ENCODE data around the gene GID8. TPM values are rescaled to one million over a fixed set of nuclear protein-coding genes. Genes with fewer than 3 reads are reported as not detected.

Gene GID8
- total and polyA plus RNA-seq, 2 of the 4 experiments (the other 2 are of a cell fraction): 21.5 to 33.9 TPM

- H2AK5ac ChIP-seq (ENCODE audit: low read depth, low read length): no peak overlapping the region
- ChIA-PET CTCF (no interaction called here), POLR2A (ENCODE audit: unreplicated experiment) (no interaction called here)
- no peak overlapping the region for H3K4me3 ChIP-seq (ENCODE audit: insufficient read depth, low read depth, low read length)
- H3K18ac ChIP-seq (ENCODE audit: low read depth, low read length): no peak overlapping the region
- no peaks in the 10 kb centered on the region for H3K9me3 ChIP-seq (ENCODE audit: control insufficient read depth, insufficient read depth, low read length)
- no peak overlapping the region for H4K8ac ChIP-seq (ENCODE audit: low read depth in 2 of 2, low read length in 2 of 2)
- no peaks in the 10 kb centered on the region for H4K20me1 ChIP-seq (ENCODE audit: insufficient read depth, low read length)
- DNase-seq (no peak), ATAC-seq (ENCODE audit: low read depth) (no peak)
- H2BK120ac ChIP-seq (ENCODE audit: low read depth, low read length): no peak overlapping the region
- no peak overlapping the region for H3K4ac ChIP-seq (ENCODE audit: low read depth, low read length)
- H3K14ac ChIP-seq (replicated peaks; ENCODE audit: low read depth, low read length): no peak overlapping the region
- no peak overlapping the region for H3K27ac ChIP-seq (ENCODE audit: insufficient read depth, low read length)
- H3K4me1 ChIP-seq (ENCODE audit: control insufficient read depth, insufficient read depth, low read length): no peaks in the 10 kb centered on the region
- no peak overlapping the region for H2BK15ac ChIP-seq (ENCODE audit: low read depth, low read length)
- H2AK9ac ChIP-seq (replicated peaks; ENCODE audit: low read depth, low read length, poor library complexity): no peak overlapping the region
- no peaks in the 10 kb centered on the region for H3K9me1 ChIP-seq (ENCODE audit: insufficient read depth, low read length)
- H3K4me2 ChIP-seq (ENCODE audit: low read depth, low read length): no peak overlapping the region
- H3K36me3 ChIP-seq (ENCODE audit: control insufficient read depth, insufficient read depth, low read length): no peaks in the 10 kb centered on the region
- no TSS peak for BruUV-seq (replicated peaks)
- no CpG with 5 or more reads among the region's 6 CpGs for WGBS, 2 experiments (ENCODE audit: extremely low coverage in 2 of 2, insufficient read length in 1 of 2)
- no peak overlapping the region for H2BK5ac ChIP-seq (ENCODE audit: low read depth, low read length, poor library complexity, severe bottlenecking)
- no peak overlapping the region for H4K91ac ChIP-seq (ENCODE audit: insufficient read depth, low read depth, low read length)
- no peak overlapping the region for H4K5ac ChIP-seq (ENCODE audit: low read depth, low read length)
- peaks cover 67% of the 10 kb centered on the region for H3K27me3 ChIP-seq (ENCODE audit: control insufficient read depth, insufficient read depth, low read length)
- H3K56ac ChIP-seq (ENCODE audit: extremely low read depth, insufficient read depth, low read length): no peak overlapping the region
- no peak overlapping the region for H3K23ac ChIP-seq (ENCODE audit: low read depth, low read length)
- H2BK20ac ChIP-seq (ENCODE audit: low read depth, low read length): no peak overlapping the region
- intact Hi-C loops (cut with micrococcal nuclease) (no loop called here), in situ Hi-C loops (cut with MboI; ENCODE audit: low sequenced_read_pairs) (no loop called here), dilution Hi-C loops (cut with HindIII; ENCODE audit: low sequenced_read_pairs, unreplicated experiment) (no loop called here)
- TF ChIP-seq RCOR1 (IDR thresholded peaks at IDR 0.05; ENCODE audit: insufficient replicate concordance, low read length) (no peak), CEBPB (IDR thresholded peaks at IDR 0.05; ENCODE audit: low read depth, low read length) (no peak), ELK1 (IDR thresholded peaks at IDR 0.05; ENCODE audit: borderline replicate concordance, low read depth, low read length) (no peak), MAFK (IDR thresholded peaks at IDR 0.05; ENCODE audit: low read depth, low read length) (no peak), RFX5 (IDR thresholded peaks at IDR 0.05; ENCODE audit: low read depth, low read length) (no peak), POLR2A (IDR thresholded peaks at IDR 0.05; ENCODE audit: low read depth, low read length) (no peak), MAZ (IDR thresholded peaks at IDR 0.05; ENCODE audit: borderline replicate concordance, low read depth, low read length) (no peak), RAD21 (IDR thresholded peaks at IDR 0.05; ENCODE audit: low read length) (no peak), CHD1 (IDR thresholded peaks at IDR 0.05; ENCODE audit: low read depth, low read length) (no peak), SMC3 (IDR thresholded peaks at IDR 0.05; ENCODE audit: low read depth, low read length) (no peak), CTCF (conservative IDR thresholded peaks at IDR 0.05; ENCODE audit: low read depth, low read length) (no peak), FOS (IDR thresholded peaks at IDR 0.05; ENCODE audit: low read depth, low read length) (no peak), NFE2L2 (IDR thresholded peaks at IDR 0.05; ENCODE audit: low read depth, low read length) (no peak), USF2 (IDR thresholded peaks at IDR 0.05; ENCODE audit: low read depth, low read length) (no peak)
- no peak overlapping the region for H3K9ac ChIP-seq (ENCODE audit: low read depth, low read length)
- no peak overlapping the region for H2AFZ ChIP-seq (replicated peaks; ENCODE audit: low read length, poor library complexity)
- no peaks in the 10 kb centered on the region for H3K79me1 ChIP-seq (ENCODE audit: low read depth in 1 of 2, low read length in 2 of 2)
These were observed 48.4 kb downstream of the GID8 start for GRCh38 chr20:62986257-62986800.

Measured in IMR-90 (cell line).